NB4 (cell line): ENCODE data around the gene OR52N4.

ENCODE experiments used
- CTCF ChIP-seq: IDR thresholded peaks from one replicate; pipeline ENCODE4 v1.5.1; 2012; ENCODE audit warnings: low read depth, low read length
- MAX ChIP-seq: IDR thresholded peaks from 2 replicates; pipeline ENCODE4 v1.6.1; 2011; ENCODE audit warnings: low read depth, low read length

- TF ChIP-seq MAX = no peak
- no peak for TF ChIP-seq CTCF
Observed at GRCh38 chr11:5746614-5747013, 7.4 kb upstream of the OR52N4 start.
